IPS DF 4.7 (cell line): Measurements from ENCODE around the gene MTA3.
A peak's percentile ranks its signal among the peaks of the same experiment; 100 is the strongest.

Experiments used
- DNase-seq: peaks from one replicate; pipeline ENCODE4 v3.0.0-alpha.2; 2013; ENCODE audit warnings: low spot score; ENCODE audit errors: extremely low read depth

The MTA3 gene

DNA sequence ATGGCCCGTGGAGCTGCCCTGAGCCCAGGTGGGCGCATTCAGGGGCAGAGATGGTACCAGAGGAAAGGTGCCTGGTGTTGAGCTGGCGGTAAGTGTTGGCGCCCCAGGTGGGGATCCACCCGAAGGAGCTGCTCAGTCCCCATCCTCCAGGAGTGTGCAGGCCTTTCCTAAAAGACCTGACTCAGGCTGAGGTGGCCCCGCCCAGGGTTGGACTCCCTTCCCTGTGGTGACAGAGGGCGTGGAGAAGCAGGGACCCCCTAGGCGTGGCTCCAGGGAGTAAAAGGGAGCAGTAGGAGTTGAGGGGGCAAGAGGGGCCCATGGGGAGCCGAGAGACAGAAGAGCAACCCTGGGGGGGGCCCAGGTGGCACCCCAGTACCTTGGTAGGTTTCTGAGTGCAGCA is 193.1 kb downstream of the MTA3 start:
- DNase-seq: no peak

DNA sequence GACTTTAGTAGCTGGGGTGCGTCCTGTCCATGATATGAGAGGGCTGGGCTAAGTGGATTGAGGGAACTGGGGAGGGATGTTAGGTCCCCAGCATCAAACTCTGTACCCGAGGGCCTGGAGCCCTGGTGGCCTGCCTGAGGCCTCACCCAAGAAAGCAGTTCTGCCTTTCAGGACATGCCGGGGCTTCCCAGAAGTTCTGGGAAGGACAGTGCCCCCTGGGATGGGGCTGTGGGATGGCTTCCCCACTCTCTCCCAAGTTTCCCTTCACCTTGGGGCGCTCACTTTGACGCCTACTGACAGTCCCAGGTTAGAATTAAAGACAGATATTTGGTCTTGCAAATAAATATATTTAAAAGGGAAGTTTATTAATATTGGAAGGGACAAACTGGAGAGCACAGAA is 193.7 kb downstream of the MTA3 start:
- no peak for DNase-seq

DNA sequence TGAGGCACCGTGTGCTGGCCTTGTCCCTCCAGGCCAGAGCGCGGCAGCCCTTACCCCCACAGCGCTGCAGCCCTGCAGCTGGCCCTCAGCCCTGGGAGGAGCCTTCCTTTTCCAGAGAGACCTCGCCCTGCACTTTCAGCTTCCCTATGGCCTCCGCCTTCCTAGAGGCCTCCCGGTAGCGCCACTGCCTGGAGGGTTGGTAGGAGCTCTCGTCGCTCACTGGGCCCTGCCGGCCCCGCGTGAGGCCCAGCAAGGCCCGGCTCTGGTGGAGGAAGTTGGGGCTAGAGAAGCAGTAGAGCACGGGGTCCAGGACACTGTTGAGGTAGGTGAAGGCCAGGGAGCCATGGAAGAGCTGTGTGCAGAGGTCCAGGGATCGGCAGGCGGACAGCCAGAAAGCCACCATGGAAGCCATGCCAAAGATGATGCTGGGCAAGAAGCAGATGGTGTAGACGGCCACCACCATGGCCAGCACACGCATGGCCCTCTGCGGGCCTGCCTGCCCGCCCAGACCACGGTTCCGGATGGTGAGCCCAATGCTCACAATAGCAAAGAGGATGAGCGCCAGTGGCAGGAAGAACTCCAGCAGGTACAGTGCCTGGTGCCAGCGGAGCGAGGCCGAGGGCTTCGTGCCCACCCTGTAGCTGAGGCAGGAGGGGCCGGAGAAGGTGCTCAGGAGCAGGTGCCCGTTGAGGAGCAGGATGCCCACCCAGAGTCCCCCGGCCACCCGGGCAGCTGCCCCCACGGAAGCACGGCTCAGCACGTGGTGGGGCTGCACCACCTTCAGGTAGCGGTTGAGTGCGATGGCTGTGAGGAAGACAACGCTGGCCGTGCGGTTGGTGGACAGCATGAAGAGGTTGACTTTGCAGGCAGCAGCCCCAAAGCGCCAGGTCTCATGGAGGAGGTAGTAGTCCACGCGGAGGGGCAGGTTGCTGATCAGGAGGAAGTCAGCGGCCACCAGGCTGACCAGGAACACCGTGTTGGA is 194.7 kb downstream of the MTA3 start:
- DNase-seq: no peak

DNA sequence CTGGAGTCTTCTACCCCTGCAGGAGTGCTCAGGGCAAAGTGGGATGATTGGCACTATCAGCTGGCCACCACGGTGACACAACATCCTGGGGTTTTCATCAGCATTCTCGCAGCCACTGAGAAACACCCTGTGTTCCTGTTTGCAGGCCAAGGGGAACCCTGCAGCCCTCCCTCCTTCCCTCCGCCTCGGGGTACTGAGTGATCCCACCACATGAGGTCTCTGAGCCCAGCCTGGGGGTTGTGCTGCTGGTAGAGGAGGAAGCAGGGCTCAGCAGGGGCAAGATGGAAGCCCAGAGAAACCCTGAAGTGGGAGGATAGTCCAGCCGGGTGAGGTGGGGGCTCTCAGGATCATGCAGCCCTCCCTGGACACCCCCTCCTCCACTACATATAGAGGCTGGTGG is 195.7 kb downstream of the MTA3 start, which contains the start of gene OXER1:
TSS of gene OXER1 (minus strand) at position 40 of the 400 bp plus-strand sequence. CDS start 73 bp downstream, outside the sequence.
- DNase-seq: no peak

DNA sequence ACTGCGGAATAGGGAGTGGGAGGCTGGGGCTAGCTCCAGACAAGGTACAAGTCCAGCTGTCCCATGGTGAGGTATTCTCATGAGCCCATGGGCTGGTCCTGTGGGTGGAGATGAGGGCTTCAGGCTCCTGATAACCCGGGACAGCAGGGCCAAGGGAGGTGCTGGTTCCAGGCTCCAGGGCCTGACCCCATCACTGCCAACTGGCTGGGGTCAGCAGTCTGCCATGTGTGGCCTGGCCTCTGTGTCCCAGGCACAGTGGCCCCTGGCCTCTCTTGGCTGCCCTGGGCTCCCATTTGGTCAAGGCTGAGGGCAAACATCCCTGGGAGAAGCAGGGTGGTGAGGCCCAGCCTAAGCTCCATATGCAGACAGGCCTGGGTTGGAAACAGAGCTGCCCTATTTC is 196.5 kb downstream of the MTA3 start:
- no peak for DNase-seq

DNA sequence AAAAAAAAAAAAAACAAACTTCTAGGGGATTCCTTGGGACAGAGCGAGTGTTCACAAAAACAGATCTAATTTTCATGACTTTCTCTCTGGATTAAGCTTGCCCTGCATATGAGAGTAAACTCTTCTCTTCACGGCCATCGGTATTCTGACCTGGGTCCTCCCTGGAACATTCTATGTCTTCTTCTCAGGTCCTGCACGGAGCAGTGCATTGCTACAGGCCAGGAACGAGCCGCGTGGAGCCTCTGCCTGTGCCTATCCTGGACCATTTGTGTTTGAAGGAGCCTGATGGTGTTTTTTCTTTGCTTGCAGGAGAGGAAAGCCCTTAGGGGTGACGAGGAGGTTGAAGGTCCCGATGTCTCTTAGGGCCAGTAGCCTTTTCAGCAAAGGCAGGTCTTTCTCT is 197.3 kb downstream of the MTA3 start:
- DNase-seq: no peak

DNA sequence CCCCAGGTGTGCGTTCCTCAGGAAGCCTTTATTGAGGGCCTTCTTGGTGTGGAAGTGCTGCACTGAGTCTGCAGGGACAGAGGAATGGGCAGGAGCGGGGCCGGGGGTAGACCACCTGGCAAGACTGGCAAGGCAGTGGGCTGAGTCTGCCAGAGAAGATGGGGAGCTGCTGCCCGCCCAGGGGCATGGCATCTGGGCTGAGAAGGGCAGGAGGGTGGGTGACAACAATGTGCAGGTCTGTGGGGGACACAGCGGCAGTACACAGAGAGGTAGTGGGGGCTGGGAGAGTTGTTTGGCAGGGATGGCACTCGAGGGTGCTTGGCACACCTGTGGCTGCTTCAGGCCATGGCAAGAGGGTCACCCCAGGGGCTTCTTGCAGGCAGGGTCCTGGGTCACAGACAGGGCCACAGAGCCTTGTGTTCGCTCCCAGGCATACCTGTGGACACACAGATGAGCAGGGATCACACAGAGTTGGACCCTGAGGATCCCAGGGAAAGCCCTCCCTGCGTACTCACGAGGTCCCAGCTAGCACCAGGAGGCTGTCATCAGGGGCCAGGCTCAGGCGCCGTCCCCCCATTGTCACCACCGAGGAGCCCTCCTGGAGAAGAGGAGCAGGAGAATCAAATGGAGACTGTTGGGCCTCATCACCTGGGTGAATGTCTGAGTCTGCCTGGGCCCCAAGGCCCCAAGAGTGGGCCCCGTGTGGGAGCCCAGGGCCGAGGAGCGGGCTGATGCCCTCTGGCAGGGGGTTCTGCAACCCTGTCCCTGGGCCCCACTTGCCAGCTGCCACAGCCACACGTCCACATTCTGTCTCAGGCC is 198.9 kb downstream of the MTA3 start:
- DNase-seq: no peak

DNA sequence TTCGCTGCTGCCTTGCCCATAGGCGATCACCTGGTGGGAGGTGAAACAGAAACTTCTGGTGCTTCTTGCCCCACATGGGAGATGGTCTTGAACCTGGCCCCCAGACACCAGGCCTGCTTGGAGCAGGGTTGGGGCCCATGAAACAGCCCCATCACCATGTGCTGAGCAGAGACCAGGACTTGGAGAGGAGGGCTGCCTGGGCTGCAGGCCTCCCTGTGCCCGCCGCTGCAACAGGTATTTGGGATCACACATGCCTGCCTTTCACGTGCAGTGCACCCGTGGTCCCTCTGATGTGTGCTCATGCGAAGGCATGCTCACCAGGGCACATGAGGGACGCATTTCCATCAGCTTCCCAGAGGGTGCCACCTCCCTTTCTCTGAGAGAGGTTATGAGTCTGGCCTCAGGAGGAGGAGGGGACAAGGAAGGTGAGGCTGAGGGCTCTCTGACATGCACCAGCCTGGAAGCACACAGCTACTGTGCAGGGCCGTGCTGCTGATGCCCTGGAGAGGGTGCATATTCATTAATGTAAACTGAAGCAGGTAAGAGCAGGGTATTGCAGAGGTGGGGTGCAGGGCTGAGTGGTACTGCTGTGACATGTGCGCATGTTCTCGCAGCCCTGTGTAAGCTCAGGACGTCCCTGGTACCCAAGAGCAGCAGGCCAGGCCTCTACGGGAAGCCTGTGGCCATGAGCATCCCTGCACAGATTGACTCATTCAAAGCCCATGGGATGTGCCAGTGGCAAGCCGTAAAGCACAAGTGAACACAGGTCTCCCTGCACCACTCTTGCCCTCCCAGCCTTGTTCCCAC is 199.7 kb downstream of the MTA3 start:
- DNase-seq: no peak

DNA sequence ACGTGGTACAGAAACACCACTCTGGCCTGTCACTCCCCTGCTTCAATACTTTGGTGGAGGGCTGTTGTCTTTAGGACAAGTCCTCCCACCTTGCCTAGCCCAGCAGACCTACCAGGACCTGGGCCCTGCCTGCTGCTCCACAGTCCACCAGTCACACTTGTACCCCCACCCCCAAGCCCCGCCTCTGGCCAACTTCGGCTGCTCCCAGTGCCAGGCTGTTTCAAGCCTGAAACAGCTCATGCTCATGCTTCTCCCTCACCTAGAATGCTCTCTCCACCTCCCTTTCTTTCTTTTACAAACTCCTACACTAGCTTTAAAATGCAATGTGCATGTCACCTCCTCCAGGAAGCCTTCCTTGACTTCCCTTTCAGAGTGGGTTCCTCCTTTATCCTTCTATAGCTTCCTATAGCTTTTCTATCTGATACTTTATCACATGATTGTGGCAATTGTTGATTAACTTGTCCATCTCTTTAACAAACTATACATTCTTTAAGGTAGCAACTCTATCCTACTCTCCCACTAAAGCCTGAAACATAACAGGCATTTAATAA is 200.3 kb downstream of the MTA3 start:
- no peak for DNase-seq

DNA sequence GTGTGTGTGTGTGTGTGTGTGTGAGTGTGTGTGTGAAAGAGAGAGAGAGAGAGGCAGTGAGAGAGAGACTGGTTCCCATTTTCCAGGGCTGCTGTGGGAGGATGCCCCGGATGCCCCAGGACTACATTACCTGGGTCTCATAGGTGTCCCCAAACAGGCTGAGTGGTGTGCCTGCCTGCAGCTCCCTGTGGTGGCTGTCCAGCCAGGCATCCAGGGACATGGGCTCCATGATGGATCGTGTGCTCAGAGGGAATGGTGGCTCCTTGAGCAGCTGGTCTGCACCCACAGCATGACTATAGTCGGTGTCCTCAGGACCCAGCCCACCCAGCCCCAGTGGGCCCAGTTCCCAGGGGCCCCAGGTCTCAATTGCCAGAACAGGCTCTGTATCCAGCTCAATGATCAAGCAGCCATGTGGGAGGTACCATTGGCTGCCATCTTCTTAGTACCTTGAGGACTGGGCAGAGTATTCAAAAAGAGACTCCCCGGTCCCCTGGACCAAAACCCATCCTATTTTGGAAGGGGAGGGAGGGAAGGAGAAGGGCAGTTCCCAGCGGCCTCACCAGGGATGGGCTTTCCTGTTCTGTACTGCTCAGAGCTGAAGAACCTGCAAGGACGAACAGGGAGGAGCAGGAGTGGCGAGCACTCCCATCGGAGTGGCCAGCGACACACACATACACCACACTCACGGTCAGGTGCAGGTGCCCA is 201.3 kb downstream of the MTA3 start:
- no peak for DNase-seq

DNA sequence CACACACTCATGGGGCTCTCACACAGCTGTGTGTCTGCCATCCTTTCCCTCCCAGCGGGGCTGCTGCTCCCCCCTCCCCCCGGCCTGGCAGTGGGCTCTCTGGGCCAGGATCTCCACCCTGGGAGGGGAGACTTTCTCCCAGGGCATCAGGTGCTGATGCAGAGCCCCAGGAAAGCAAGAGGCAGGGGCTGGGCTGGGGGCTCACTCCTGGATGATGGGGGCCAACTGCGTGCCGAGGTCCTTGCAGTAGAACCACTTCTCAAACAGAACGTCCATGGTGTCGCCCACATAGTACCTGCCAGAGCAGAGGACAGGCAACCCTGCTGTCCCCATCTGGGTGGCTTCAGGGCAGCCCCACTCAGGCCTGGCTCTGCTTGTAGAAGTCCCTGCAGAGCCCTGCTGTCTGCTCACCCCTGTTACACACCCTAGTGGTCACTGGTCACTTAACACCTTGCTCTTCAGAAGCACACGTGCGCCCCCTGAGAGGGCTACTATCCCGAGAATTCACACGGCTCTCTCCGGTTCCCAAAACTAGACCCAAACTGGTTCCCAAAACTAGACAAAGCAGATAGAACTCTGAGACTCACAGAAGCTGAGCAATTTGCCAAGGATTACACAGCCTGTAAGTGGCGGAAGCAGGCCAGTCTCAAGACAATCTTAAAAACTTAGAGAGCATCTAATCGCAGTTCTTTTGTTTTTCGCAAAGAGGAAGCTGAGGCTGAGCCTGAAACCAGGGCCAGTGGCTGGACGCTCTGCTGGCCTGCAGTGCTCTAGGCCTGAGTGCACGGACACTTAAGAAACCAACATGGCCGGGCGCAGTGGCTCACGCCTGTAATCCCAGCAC is 202.1 kb downstream of the MTA3 start:
- peak; percentile 68 for DNase-seq

DNA sequence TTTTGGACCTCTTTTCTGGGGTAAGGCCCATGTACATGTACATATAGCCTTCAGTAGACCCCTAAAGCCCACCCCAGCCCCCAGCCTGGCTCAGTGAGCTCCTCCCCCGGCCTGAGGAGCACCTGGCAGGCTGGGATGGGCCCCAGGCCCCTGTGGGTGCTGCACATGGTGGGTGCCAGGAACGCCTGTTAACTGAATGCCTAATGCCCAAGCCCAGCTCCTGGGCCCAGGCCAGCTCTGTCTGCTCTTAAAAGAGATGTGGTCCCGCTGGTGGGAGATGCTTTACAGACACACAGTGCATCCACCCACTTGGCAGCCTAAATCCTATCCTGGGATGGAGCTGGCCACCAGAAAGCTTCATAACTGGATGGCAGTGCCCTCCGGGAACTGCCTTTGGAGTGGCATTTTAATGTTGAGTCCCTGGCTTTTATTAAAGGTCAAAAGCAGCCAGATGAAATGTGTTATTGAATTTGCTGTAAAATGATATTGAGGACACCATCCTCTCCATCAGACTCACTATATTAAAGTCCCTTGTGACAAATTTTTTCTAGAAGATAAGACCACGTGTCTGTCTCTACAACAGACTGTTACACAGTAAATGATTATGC is 203.2 kb downstream of the MTA3 start:
- DNase-seq: no peak

DNA sequence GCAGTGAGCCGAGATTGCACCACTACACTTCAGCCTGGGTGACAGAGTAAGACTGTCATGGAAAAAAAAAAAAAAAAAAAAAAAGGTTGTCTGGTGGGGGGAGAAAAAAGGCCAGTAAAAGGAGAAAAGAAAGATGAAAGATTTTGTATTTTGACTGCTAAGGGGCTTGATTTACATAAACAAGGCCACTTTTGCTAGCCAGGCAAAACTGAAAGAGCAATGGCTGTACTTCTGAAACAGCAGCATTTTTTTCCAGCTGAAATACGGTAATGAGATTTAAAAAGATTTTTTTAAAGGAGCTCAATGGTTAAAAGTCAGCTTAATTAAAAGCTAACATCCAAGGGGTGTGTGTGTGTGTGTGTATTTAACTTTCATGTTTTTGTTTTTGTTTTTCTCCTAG is 206.8 kb downstream of the MTA3 start:
- DNase-seq: no peak

DNA sequence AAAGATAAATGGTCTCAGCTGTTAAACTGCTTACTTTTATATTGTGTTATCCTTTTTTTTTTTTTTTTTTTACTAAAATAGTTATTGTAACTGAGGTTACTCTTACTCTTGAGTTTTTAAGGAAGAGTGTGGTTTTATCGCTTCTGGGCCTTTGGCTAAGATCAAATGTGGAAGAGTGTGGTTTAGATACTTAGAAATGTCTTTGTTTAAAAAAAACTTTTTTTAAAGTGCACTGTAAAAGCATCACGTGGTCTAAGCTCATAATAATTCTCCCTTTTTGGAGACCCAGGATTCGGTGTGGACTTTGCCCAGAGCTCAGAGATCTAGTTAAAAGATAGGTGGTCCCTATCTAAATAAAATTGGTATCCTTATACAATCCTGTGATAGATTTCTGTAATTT is 207.4 kb downstream of the MTA3 start:
- DNase-seq: no peak

DNA sequence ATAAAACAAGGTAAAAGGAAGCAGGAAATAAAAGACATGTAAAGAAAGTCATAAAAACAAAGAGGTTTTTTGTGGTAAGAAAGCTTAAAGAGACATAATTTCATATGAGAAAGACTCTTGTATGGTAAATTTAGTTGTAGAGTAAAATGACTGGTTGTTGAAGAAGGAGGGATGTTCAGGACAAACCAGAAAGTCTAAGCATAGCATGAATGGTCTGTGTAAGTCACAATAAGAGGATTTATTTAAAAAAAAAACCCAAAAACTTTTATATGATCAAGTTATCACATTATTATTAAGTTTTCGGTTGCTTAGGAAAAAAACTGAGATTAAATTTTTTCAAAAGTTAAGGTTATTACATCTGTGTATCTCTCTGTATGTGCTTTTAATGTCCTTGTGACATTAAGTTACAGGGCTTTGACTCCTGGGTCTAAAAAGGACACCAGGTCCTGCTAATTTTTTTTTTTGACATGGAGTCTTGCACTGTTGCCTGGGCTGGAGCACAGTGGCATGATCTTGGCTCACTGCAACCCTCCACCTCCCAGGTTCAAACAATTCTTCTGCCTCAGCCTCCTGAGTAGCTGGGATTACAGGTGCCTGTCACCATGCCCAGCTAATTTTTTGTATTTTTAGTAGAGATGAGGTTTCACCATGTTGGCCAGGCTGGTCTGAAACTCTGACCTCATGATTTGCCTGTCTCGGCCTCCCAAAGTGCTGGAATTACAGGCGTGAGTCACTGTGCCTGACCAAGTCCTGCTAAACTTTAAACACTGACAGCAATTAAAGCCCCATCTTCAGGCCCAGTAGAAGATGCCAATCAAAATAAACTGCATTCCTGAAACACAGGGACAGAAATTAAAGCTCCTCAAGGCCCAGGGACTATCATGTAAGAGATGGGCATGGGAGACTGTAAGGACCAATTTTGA is 209.7 kb downstream of the MTA3 start:
- DNase-seq: no peak

DNA sequence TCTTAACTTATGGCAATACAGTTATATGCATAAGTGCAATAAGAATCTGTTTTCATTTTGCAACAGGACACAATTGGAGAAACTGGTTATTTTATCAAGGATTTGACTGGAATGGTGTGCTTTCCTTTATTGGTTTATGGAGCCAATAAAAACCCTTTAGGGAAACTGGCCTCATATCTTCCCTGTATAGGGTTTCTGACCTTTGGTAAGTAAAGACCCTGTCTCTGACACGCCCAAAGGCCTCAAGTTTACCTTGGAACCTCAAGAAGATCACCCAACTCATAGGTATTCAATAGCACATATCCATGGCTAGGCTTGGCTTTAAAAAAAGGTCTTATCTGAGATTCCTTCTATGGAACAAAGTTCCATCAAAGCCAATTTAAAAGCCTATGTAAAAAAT is 212.7 kb downstream of the MTA3 start:
- no peak for DNase-seq

DNA sequence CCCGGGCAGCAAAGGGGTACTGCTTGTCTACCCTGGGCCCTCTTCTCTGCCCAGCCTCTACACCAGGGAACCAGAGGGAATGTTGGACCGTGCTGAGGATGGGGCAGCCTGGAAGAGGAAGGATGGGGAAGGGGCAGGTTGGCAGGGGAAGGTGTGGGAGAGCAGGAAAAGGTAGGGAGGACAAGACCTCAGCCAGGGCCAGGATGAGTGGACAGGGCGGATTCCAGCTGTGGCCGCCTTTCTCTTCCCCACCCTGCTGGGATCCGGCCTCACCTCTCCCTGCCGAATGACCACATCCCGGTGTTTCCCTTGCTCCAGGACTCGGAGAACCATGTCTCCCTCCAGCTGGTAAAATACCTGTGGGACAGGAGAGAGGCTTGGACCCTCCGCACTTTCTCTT is 215.1 kb downstream of the MTA3 start:
- no peak for DNase-seq

DNA sequence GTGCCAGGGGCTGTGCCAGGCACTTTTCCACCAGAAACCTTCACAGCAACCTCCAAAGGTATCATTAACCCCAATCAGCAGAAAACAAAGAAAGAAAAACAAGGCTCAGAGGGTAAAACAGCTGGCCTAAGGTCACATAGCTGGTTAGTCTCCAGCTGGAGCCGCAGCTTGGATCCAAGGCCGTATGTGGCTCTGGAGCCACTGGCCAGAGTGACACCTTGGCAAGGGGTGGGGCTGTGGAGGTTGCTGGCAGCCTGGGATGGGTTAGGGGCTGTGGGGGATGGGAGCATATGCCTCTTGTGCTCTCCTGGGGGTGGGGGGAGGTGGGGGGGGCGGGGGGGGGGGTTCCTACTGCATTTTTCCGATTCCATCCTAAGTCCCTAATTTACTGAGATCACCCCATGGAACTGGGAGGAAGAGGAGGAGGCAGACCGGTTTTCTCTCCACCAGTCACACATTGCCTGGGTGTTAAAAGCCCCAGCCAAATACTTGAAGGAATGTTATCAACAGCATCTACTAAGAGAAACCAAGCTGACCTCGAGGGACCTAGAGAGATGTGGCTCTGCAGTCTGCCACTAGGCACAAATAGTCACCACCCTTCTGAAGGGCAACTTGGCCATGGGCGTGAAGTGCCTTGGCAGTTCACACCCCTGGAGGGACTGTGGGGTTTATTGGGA is 215.9 kb downstream of the MTA3 start:
- DNase-seq: no peak
